ENCODE data around the gene TBC1D9B. TPM values are rescaled to one million over a fixed set of nuclear protein-coding genes. Genes with fewer than 3 reads are reported as not detected.
A peak's percentile ranks its signal among the peaks of the same experiment; 100 is the strongest.

Gene TBC1D9B
- polyA plus RNA-seq, 3 donors = 89.8 to 96.2 (median 92.6) TPM

DNA sequence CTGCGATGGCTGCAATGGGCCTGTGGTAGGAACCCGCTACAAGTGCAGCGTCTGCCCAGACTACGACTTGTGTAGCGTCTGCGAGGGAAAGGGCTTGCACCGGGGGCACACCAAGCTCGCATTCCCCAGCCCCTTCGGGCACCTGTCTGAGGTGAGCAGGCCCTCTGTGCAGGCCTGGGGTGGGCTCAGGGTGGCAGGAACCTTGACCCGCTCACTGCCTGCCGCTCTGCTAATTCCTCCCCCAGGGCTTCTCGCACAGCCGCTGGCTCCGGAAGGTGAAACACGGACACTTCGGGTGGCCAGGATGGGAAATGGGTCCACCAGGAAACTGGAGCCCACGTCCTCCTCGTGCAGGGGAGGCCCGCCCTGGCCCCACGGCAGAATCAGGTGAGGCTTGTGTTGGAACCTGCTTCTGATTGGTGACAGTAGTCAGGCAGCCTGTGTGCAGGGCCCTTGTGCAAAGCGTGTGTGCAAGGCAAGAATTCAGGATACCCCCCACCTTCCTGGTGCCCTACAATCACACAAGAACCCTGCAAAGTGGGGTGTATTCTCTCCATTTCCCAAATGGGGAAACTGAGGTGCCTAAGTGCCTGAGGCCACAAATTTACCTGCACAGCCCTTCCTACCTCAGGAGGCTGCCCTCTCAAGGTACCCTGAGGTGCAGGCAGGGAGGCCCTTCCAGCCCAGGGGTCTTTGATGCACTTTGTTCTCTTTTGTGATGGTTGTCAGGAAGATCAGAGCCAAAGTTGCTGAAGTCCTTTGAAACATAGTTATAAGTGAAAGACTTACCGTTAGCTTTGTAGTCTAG is 83.6 kb downstream of the TBC1D9B start:
- no peak for DNase-seq (ENCODE audit: low read depth in 3 of 3, low spot score in 2 of 3)

DNA sequence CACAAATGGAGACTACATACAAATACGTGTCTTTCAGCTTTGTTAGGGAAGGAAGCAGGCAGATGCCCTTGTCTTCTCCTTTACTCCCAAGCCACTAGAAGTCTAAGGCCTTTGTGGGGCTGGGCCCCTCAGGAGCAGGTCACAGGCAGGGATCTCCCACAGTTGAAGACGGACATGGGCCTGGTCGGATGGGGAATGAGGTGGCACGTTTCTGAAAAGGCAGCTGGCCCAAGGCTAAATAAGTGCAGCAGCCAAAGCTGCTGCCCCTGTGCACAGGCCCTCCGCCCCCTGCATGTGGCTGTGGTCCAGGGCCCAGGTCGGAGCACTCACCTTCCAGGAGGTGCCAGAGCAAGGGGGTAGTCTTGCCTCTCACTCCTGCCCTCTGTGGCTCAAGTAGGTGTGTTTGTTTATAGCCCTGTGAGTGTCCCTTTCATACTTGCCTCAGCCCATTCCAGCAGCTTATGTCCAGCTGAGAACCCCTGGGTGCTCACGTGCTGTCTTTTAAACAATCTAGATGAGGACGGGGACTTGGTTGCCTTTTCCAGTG is 85.2 kb downstream of the TBC1D9B start:
- no peak for DNase-seq (ENCODE audit: low read depth in 3 of 3, low spot score in 2 of 3)

DNA sequence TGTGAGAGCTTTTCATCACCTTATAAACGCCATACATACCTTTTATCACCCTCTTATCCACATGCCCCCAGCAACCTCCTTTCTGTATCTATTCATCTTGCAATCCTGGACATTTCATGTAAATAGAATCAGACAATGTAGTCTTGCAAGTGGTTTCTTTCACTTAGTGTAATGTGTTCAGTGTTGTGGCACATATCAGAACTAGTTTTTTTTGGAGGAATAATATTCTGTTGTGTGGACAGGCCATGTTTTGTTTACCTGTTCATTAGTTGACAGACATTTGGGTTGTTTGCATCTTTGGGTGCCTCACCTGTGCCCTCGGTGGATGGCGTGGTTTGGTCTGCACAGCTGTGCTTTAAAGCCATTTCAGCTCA is 85.7 kb downstream of the TBC1D9B start:
- no peak for DNase-seq (ENCODE audit: low read depth in 3 of 3, low spot score in 2 of 3)

DNA sequence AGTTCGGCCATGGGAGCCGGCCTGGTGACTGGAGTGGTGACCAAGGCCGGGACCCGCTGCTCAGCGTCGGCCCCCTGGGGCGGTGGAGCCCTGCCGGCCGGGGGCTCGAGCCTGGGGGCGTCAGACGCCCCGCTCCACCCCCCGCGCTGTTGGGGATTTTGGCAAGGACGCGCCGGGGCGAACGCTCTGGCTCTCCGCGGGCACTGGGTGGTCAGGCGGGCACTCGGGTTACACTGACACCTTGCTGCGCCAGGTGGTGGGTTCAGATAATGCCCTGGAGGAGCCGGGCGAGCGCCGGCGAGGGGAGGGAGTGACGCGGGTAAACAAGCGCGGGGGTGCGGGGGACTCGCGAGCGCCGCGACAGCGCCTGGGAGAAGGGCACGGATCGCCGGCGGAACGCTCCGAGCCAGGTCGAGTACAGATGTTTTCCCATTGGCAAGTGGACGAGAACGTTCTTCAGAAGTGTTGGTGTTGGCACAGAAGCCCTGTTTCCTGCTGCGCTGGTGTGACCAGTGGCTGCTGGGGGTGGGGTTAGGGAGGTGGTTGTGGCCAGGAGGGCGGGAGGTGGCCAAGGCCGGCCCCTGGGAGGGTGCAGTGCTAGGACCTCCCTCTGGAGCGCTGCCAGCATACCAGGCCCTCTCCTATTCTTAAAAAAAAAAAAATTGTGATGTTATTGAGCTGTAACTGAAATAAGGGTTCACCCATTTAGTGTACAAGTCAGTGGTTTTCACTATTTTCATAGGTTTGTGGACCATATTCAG is 86.2 kb downstream of the TBC1D9B start:
- peak in 1 of 3 donors; percentile 80 for DNase-seq (ENCODE audit: low read depth in 3 of 3, low spot score in 2 of 3)

DNA sequence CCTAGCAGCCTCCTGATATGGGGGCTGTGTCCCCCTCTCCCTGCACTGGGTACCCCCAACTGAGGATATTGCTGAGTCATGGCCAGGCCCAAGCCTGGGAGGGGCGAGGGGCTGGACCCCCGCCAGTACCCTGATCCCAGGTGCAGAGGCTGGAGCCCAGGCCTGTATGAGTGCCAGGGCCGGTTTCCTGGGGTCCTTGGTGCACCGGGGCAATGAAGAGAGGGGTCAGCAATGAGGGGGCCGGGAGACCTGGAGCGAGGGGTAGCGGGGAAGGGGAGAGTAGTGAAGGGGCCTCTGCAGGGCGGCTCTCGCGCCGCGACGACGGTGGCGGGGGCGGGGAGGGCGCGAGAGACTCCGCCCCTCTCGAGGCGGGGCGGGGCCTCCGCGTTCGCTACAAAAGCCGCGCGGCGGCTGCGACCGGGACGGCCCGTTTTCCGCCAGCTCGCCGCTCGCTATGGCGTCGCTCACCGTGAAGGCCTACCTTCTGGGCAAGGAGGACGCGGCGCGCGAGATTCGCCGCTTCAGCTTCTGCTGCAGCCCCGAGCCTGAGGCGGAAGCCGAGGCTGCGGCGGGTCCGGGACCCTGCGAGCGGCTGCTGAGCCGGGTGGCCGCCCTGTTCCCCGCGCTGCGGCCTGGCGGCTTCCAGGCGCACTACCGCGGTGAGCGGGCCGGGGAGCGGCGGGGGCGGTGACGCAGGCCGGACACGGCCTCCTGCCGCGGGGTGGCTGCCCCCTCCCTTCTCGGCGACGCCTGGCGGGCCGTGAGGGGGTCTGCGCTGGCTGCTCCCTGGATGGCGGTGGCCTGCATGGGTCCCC is 87.0 kb downstream of the TBC1D9B start, which contains the start of gene SQSTM1:
Gene SQSTM1, plus strand, starts transcription at position 423 of the 815 bp plus-strand sequence. Its CDS starts 32 bp downstream, at position 455.
- peak in 1 of 3 donors; percentile 82 for DNase-seq (ENCODE audit: low read depth in 3 of 3, low spot score in 2 of 3)

DNA sequence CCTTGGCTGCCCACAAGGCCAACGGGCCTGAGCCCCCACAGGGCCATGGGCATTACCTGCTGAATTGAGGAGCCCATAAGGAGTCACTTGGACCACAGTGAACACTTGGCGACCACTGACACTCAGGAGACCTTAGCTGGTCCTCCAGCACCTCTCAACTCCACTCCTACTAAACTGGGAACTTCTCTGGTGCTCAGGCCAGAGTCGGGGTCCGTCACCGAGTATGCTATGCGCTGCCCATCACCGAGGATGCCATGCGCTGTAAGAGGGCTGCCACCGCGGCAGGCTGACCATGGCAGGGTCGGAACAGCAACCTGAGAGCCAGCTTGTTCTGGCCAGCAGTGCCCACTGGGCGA is 87.6 kb downstream of the TBC1D9B start:
- no peak for DNase-seq (ENCODE audit: low read depth in 3 of 3, low spot score in 2 of 3)

DNA sequence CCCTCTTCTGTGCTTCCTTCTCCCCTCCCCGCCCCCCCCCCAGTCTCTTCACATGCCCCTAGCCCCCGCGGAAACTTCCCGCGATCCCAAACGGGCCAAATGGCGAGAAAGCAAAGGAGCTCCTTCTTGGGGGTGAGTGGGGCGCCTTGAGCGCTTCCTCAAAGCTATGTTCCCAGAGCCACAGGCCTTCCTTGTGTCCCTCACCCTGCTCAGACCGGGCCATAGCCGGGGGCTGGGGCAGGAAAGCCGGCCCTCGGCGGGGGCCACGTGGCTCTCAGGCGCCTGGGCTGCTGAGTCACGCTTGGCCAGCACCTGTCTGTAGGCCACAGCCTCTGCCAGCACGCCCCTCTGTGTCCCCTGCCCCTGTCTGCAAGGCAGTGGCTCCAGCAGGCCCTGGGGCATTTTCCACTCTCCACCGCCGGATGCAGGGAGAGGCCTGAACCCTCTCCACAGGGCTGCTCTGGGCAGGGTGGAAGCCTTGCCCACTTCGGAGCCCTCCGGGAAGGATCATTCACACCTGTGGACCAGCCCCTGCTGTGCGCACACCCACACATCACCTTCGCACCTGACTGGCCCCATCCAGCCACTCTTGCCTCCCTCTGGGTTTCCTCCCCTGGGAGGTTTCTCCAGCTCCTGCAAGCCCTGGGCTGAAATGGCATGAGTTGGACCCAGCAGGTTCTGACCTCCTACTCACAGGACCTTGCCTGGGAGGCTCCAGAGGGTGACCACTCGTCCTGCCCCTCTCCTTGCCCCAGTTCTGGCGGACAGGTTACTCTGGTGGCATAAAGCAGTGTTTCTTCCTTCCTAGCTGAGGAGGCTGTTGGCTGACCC is 88.2 kb downstream of the TBC1D9B start:
- no peak for DNase-seq (ENCODE audit: low read depth in 3 of 3, low spot score in 2 of 3)

DNA sequence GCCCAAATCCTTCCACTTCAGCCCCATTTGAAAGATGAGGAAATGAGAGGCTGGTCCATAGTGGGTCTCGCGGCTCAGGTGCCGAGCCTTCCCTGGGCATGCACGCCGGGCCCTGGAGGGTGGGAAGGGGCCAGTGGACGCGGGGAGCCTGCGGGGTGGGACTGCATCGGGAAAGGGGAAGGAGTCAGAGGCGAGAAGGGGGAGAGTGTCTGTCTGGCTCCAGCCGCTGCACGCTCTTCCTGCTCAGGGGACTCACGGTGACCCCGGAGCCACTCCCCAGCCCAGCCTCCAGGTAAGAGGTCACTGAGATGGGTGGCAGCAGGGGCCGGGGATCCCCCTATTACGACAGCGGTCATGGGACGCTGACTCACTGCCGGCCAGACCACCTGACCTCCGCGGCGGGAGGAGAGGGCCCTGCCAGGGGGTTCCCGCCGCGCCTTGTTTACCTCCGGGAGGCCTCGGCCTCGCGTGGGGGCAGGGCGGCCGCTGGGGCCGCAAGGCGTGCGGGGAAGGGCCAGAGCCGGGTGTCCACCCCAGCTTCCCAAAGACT is 88.9 kb downstream of the TBC1D9B start:
- DNase-seq (ENCODE audit: low read depth in 3 of 3, low spot score in 2 of 3) = no peak

DNA sequence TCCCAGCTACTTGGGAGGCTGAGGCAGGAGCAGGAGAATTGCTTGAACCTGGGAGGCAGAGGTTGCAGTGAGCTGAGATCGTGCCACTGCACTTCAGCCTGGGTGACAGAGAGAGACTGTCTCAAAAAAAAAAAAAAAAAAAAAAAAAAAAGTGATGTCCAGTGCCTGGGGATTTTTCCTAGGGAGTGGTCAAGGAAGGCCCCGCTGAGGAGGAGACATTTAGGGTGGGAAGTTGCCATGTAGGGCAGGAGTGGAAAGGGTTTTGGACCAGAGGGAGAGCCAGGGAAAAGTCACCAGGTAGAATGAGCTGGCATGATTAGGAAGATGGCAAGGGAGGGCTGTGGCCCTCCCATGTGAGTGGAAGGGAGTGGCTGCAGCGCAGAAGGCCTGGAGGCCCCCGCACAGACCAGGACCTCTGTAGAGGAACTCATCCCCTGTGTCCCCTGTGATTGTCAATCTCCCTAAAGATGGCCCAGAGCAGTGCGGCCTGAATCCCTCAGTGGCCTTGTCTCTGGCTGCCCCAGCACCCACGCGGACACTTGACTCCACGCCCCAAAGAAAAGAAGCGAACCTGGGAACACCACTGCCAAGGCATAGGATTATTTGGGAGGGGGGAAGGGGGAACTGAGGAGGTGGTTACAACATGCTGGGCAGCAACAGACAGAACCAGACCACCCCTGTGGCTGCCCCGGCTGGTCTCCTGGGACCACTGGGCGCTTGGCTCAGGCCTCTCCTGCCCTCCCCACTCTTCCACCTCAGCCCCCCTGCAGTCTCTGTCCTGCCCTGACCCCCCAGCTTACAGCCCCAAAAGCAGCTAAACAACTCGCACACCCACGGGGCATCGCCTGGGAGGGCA is 89.6 kb downstream of the TBC1D9B start:
- DNase-seq (ENCODE audit: low read depth in 3 of 3, low spot score in 2 of 3) = no peak

DNA sequence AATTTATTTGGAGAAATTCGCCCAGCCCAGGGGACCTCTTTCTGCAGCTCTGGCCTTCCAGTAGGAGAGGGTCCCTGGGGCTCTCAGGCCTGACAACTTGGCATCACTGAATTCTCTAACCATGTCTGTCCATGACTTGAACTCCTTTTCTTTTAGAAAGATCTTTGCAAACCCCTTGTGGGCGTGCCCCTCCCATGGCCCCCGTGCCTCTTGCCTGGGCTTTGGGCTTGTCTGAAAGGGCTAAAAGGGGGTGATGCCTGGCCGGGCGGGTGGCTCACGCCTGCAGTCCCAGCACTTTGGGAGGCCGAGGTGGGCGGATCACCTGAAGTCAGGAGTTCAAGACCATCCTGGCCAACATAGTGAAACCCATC is 90.2 kb downstream of the TBC1D9B start:
- no peak for DNase-seq (ENCODE audit: low read depth in 3 of 3, low spot score in 2 of 3)

DNA sequence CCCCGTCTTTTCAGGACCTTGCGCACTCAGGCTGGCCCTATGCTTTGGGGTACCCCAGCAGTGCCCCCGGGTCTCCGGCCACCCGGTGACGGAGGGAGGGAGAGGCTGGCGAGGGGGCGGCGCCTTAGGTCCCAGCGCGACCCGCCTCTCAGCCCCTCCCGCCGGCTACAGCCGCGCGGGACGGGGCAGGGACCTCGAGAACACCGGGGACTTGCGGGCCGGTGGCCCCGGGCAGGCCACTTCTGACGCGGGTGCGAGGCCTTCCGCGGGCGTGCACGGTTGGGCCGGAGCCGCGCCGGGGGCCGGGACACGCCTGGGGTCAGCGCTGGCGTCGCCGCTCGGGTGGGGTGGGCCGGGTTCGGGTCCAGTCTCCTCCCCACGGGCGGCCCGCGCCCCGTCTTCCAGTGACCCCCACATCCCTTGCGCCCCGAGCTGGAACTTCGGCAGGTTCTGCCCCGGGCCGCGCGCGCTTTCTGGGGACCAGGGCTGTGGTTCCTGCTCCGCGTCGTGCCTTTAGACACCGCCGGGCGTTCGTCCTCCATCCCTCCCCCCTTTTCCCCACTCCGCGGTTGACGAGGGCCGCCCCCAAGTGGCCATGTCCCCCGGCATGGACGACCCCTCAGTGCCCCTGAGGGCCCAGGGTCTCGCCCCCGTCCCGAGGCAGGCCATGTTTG is 90.8 kb downstream of the TBC1D9B start:
- no peak for DNase-seq (ENCODE audit: low read depth in 3 of 3, low spot score in 2 of 3)

DNA sequence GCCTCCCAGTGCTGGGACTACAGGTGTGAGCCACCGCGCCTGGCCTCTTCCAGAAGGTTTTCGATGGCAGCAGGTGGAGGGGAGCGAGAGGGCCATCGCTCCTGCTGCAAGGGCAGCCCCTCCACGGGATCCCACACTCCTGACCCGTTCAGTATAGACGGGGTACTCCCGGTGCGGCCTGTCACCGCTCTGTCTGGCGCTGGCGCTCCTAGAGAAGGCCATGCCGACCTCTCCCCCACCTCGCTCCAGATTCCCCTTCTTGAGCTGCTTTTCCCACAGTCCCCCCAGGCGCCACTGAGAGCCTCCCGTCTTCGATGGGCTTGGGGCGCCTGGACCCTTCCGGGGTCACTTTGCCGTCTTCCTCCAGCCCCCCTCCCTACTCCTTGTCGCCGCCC is 91.3 kb downstream of the TBC1D9B start:
- DNase-seq (ENCODE audit: low read depth in 3 of 3, low spot score in 2 of 3) = no peak

DNA sequence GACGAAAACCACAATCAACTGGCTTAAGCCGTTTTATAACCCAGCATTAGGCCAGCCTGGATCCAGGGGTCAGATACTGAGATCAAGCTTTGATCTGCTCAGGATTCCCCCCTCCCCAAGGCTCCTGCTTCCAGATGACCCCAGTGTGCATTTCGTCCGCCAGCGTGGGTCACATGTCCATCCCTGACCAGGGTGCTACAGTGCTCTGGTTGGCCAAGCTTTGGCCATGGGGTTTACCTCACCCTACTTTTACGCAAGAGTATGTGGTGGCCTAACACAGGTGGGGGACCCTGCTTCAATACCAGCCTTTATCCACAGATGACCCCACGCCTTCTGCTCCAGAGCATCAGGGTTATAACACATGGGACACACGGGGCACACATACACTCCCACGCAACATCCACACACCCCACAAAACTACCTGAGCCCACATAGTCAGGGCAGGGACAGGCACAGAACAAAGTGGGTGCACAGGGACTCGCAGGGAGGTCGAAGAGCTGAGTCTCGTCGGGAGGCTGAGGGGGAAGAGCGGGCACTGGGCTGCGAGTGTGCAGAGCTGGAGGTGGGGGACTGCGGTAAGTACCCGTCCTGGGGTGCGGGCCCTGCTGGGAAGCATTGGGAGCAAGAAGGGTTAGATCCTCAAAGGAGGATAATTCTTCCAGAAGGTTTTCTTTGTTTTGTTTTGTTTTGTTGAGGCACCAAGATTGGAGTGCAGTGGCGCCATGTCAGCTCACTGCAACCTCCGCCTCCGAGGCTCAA is 92.0 kb downstream of the TBC1D9B start:
- no peak for DNase-seq (ENCODE audit: low read depth in 3 of 3, low spot score in 2 of 3)

DNA sequence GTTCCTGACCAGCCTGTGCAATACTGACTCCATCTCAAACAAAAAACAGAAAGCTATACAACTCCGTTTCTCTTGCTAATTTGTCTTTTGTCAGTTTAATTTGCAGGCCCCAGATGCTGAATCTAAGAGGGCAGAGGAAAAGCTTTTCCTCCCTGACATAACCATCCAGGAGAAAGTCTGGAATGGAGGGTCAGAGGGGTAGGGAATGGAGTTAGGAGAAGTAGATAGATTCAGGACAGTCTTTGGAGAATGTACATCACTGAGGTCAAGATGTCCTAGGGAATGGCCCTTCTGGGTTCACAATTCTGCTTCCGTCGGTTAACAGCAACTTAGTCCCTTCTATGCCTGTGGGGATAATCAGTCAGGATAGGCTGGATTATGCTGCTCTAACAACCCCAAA is 93.6 kb downstream of the TBC1D9B start:
- DNase-seq (ENCODE audit: low read depth in 3 of 3, low spot score in 2 of 3) = no peak

DNA sequence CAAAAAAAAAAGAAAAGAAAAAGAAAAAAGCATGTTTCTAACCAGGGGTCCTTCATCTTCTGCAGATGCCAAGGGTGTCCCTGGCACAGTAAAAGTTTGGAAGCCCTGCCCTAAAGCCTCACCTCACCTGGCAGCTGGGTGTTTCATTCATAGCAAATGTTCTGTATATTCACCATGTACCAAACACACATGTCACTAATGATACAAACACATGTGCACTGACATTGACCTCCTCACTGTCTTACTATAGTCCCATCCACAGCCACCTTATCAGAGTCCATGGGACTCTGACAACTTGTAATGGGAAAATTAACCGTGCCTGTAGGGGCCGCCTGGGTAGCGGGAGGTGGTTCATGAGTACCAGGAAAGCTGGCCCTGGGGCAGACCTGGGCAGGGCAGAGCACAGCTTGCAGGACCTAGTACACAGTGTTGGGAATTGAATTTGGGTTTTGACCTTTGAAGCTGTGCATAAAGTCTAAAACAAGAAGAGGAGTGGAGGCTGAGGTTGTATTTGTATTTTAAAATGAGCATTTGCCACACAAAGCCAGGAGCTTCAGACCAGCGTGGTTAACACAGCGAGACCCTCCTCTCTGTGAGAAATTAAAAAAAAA is 94.6 kb downstream of the TBC1D9B start:
- no peak for DNase-seq (ENCODE audit: low read depth in 3 of 3, low spot score in 2 of 3)

DNA sequence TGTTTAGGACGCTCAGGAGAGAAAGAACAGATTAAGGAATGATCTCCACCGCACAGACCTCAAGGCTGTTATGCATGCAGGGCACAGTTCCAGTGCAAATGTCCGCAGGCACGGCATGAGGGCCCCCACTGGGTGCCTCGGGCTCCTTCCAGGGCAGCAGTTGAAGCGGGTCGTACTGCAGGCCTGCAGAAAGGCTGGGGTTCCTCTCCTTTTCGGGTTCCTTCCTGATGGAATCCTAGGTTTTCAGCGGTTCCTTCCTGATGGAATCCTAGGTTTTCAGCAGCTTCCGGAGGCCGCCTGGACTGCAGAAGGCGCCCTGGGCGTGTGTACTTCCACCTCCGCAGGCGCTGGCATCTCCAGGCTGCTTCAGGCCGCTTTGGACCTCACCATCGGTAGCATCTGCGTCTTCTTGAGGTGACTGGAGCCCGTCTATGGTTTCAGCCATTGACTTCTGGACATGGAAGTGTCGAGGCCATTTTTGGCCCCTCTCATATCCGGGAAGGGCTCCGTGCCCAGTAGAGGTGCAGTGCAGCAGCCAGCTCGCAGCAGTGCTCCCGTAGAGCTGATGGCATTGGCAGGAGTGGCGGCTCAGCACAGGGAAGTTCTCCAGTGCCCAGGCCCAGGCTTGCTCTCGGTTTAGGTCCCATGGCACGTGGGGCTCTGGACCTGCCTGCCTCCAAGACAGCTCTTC is 95.4 kb downstream of the TBC1D9B start:
- no peak for DNase-seq (ENCODE audit: low read depth in 3 of 3, low spot score in 2 of 3)
